GM10266 (cell line): Measurements from ENCODE around the gene TMEM220.

ENCODE experiments used
- DNase-seq: peaks from one replicate; pipeline ENCODE4 v3.0.0; 2012; ENCODE audit errors: extremely low spot score
- TF ChIP-seq, protein P1 (sequence below): IDR thresholded peaks from 2 replicates; pipeline ENCODE4 v1.5.1; 2012; ENCODE audit warnings: mild to moderate bottlenecking, low read depth; ENCODE audit not compliant: control insufficient read depth, insufficient read depth; ENCODE audit errors: missing control alignments

Gene TMEM220

DNA sequence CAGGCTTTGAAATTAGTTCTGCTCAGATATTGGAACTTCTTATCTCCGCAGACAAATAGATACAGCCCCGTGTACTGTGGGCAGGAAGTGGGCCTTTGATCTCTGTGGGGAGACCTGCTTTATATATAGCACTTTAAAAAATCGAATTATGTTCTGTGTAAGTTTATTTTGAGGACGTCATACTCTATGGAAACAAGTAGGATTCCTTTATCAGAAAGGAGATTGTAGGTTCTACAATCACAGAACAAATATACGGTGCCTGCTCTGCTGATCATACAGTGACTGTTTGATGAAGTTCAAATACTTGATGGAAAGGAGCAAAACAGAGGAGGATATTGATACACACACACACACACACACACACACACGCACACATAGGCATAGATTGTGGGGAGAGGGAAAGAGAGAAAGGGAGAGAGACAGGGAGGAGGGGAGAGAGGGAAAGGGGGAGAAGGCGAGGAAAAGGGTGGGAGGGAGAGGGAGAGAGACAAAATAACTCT lies 14.7 kb upstream of the TMEM220 start:
- TF ChIP-seq, protein P1, sequence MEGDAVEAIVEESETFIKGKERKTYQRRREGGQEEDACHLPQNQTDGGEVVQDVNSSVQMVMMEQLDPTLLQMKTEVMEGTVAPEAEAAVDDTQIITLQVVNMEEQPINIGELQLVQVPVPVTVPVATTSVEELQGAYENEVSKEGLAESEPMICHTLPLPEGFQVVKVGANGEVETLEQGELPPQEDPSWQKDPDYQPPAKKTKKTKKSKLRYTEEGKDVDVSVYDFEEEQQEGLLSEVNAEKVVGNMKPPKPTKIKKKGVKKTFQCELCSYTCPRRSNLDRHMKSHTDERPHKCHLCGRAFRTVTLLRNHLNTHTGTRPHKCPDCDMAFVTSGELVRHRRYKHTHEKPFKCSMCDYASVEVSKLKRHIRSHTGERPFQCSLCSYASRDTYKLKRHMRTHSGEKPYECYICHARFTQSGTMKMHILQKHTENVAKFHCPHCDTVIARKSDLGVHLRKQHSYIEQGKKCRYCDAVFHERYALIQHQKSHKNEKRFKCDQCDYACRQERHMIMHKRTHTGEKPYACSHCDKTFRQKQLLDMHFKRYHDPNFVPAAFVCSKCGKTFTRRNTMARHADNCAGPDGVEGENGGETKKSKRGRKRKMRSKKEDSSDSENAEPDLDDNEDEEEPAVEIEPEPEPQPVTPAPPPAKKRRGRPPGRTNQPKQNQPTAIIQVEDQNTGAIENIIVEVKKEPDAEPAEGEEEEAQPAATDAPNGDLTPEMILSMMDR = no peak
- no peak for DNase-seq

DNA sequence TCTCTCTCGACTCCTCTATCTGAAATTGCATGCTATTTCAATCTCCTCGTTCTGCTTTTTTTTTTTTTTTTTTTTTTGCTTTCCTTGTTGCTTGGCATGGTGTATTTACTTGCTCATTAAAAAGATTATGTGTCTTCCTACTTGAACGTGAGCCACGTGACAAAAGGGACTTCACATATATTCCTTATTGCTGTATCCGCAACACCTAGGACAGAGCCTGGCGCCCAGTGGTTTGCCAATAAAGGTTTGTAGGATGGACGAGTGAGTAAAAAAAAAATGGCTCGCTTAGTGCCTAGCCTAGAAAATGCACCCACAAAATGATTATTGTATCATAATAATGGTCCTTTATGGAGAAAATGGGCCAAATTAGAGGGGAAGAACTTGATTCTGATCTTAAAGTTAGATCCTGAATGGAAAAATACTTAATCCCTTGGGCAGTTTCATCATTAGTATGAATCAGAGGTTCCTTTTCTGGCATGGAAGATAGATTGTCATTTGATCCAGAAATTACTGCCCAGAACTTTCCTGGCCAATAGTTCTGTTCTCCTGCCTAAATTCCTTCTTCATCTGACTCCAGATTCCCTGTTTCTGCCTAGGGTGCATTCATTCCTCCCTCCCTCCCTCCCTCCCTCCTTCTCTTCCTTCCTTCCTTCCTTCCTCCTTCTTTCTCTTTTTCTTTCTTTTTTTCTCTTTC lies 13.6 kb upstream of the TMEM220 start:
- no peak for DNase-seq
- TF ChIP-seq, protein P1 = no peak

DNA sequence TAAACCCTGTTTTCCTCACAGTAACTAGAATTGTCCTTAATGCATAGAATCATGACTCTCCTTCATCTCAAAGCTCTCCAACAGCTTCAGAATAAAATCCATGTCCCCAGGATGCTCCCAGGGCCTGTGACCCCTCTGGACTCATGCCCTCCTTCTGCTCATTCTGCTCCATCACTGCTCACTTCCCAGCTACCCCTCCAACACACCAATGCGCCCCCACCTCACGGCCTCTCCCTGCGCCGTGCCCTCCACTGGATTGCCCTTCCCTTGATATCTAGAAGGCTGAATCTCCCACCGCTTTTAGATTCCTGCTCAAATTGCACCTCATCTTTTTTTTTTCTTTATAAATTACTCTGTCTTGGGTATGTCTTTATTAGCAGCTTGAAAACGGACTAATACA lies 12.6 kb upstream of the TMEM220 start:
- no peak for DNase-seq
- TF ChIP-seq, protein P1 = no peak

DNA sequence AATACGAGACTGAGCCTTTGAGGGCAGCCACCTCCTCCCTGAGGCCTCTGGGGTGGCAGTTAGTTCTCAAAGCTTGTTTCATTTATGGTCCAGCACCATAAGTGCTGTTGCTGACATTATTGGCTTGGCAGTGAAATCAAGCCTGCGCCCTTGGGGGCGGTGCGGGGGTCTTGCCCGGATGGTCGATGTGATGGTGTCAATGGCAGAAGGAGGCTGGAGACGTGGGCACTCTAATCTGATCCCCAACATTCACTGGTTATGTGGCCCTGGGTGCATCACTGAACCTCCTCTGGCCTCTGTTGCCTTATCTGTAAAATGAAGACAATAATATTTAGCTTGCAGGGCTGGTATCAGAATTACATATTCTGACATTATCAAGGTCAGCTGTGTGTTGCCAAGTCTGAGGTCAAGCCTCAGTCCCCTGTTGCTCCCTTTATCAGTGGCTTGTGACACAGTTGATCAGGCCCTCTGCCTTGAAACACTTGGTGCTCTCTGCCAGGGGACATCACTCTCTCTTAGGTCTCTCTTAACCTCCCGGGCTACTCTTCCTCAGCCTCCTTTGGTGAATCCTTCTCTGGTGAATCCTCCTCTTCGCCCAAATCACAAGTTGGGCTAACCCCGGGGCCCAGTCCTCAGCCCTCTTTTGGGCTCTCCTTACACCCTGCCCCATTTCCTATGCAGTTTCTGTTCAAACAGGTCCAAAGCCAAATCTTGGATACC lies 11.8 kb upstream of the TMEM220 start:
- no peak for DNase-seq
- TF ChIP-seq, protein P1 = no peak

DNA sequence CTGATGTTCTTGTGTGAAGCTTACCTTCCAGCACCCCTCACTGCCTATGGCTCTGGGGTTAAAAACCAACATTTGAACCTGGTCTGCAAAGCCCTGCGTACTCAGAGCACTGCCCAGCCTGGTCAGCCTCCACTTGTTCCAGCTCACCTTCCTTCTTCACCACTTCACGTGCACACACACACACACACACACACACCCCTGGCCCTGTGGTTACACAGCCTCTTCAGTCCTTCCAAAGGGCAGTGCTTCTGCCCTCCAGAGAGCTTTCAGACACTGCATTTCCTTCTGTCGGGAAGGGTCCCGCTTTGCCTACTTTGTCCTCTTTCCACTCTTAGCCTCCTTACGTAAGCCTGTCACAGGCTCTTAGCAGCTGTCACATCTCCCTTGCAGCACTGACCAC lies 9.6 kb upstream of the TMEM220 start:
- DNase-seq = no peak
- TF ChIP-seq, protein P1 = no peak

DNA sequence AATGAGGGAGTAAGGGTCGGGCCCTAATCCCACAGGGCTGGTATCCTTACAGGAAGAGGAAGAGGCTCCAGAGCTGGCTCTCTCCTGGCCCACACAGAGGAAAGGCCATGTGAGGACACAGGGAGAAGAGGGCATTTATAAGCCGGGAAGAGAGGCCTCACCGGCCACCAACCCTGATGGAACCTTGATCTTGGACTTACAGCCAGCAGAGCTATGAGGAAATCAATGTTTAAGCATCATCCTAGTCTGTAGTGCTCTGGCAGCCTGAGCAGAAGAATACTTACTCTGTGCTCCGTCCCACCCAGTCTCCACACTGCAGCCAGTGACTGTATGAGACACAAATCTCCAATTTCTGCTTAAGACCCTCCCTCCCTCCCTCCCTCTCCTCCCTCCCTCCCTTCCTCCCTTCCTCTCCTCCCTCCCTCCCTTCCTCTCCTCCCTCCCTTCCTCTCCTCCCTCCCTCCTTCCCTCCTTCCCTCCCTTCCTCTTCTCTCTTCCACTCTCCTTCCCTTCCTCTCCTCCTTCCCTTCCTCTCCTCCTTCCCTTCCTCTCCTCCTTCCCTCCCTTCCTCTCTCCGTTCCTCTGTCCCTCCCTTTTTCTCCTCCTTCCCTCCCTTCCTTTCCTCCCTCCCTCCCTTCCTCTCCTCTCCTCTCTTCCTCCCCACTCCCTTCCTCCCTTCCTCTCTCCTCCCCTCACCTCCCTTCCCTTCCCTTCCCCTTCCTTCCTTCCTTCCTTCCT lies 8.9 kb upstream of the TMEM220 start:
- no peak for DNase-seq
- TF ChIP-seq, protein P1 = no peak
